Measurements from ENCODE around the gene SMIM24. TPM values are rescaled to one million over a fixed set of nuclear protein-coding genes. Genes with fewer than 3 reads are reported as not detected.

The SMIM24 gene
- total and polyA plus RNA-seq, 2 donors (not counting 1 experiment from before 2014, with no cell fraction given) = not detected

DNA sequence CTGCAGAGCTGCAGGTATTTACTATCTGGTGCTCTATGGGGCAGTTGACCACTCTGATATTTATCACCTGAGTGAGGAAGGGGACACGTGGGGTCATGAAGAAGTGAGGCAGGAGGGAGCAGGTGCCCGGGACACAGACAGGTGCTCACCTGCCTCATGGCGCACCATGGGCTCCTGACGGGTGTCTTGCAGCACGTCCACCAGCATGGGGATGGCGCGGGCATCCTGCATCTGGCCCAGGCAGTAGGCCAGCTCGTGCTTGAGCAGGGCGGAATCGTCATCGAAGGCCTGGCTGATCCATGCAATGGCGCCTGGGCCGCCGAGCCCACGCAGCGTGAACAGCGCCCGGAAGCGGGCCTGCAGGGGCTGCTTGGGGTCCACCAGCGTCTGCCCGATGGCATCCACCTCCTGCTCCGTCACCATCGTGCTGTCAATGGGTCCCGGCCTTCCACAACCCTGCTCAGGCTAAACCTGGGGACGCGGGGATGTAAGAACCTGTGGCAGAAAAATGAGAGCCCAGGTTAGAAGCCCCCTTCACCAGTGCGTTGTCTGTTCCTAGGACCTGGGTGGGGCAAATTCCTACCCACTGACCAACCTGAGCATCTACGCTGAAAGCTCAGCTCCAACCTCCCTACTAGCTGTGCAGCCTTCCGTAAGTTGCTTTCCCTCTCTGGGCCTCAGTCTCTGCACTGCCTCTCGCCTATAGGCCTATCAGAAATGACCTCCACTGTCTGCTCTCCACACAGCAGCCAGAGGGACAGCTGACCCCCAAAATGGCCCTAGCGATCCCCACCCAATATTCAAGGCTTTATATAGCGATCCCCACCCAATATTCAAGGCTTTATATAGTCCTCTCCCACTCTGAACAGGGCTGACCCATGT, 16.3 kb upstream of the SMIM24 start:
- H3K9me3 Mint-ChIP-seq (ENCODE audit: insufficient read depth) = no peaks in the 10 kb centered on the region
- Histone ChIP-seq H3K79me2 (ENCODE audit: control insufficient read depth, insufficient read depth, low read length) (peaks cover 36% of the 10 kb centered on the region), H4K20me1 (ENCODE audit: control insufficient read depth, insufficient read depth, low read length, poor library complexity, severe bottlenecking) (no peaks in the 10 kb centered on the region), H3K4me3 (ENCODE audit: control extremely low read depth in 1 of 5, extremely low read depth in 1 of 5, insufficient read depth in 1 of 5, low read depth in 2 of 5, low read length in 4 of 5) (no peak overlapping the region), H3K4me1 (ENCODE audit: control insufficient read depth in 2 of 2, insufficient read depth in 2 of 2, low read length in 2 of 2) (peaks cover 10 to 15% of the 10 kb centered on the region in 2 donors), H3K36me3 (replicated peaks in 1 of 2; ENCODE audit: control extremely low read depth in 1 of 2, control insufficient read depth in 1 of 2, extremely low read depth in 1 of 2, insufficient read depth in 2 of 2, low read length in 1 of 2) (peaks cover 0 to 31% of the 10 kb centered on the region in 2 experiments), H3K9ac (ENCODE audit: low read length) (no peak overlapping the region), H3K27ac (ENCODE audit: low read length in 2 of 2) (no peak overlapping the region), H3K27me3 (replicated peaks in 1 of 4; ENCODE audit: control extremely low read depth in 1 of 4, control insufficient read depth in 3 of 4, insufficient read depth in 4 of 4, low read length in 3 of 4) (no peaks in the 10 kb centered on the region), H2AFZ (ENCODE audit: insufficient read depth, low read depth, low read length, poor library complexity, severe bottlenecking) (no peak overlapping the region), H3K4me2 (replicated peaks; ENCODE audit: low read depth, low read length, poor library complexity, severe bottlenecking) (no peak overlapping the region), H3K9me3 (ENCODE audit: control extremely low read depth in 1 of 3, control insufficient read depth in 2 of 3, insufficient read depth in 1 of 3, low read length in 2 of 3) (no peaks in the 10 kb centered on the region)
- H3K27me3 Mint-ChIP-seq = no peaks in the 10 kb centered on the region
- 96% methylated on average over 31 of the region's 32 CpGs for WGBS (ENCODE audit: insufficient coverage)
- DNase-seq (no peak), ATAC-seq (ENCODE audit: low read depth) (no peak)
- ChIA-PET CTCF (no interaction called here), POLR2A (no interaction called here)
- H3K27ac Mint-ChIP-seq = no peak overlapping the region
- peaks cover 18% of the 10 kb centered on the region for H3K4me1 Mint-ChIP-seq
- intact Hi-C loops (cut with micrococcal nuclease) = no loop called here
- H3K4me3 Mint-ChIP-seq = no peak overlapping the region
- TF ChIP-seq, protein P1, sequence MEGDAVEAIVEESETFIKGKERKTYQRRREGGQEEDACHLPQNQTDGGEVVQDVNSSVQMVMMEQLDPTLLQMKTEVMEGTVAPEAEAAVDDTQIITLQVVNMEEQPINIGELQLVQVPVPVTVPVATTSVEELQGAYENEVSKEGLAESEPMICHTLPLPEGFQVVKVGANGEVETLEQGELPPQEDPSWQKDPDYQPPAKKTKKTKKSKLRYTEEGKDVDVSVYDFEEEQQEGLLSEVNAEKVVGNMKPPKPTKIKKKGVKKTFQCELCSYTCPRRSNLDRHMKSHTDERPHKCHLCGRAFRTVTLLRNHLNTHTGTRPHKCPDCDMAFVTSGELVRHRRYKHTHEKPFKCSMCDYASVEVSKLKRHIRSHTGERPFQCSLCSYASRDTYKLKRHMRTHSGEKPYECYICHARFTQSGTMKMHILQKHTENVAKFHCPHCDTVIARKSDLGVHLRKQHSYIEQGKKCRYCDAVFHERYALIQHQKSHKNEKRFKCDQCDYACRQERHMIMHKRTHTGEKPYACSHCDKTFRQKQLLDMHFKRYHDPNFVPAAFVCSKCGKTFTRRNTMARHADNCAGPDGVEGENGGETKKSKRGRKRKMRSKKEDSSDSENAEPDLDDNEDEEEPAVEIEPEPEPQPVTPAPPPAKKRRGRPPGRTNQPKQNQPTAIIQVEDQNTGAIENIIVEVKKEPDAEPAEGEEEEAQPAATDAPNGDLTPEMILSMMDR (IDR thresholded peaks at IDR 0.05) = no peak
- no peak for TF ChIP-seq EZH2 (IDR thresholded peaks at IDR 0.05; ENCODE audit: borderline replicate concordance, insufficient read depth, low read depth, low read length, poor library complexity, severe bottlenecking)

DNA sequence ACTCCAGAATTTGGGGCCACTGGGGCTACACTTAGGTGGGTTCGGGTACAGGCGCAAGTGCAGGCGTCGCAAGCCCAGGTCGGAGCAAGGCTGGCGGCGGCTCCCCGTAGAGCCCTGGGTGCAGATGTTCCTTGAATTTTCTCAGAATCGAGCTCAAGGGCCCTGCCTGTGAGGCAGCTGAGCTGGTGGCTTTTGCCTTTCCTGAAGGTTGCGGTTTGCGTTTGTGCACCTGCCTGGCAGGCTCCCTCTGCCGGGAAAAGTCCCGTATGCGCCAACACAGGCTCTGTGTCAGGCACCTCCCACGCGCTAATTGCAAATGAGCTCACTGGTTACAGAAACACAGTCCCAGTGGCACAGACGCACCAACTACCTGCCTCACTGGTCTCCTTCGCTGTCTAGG, 14.2 kb upstream of the SMIM24 start:
- no peak overlapping the region for H3K4me2 ChIP-seq (replicated peaks; ENCODE audit: low read depth, low read length, poor library complexity, severe bottlenecking)
- no peak overlapping the region for H3K9ac ChIP-seq (ENCODE audit: low read length)
- ChIA-PET POLR2A (no interaction called here), CTCF (interaction anchor here (0.5 to 1.2 kb wide), 3 partner anchors 9 to 102 kb away, joined by 3 to 4 read pairs (median 3); no protein-coding TSS in a partner anchor)
- no peak overlapping the region for H3K4me3 ChIP-seq (ENCODE audit: control extremely low read depth in 1 of 5, extremely low read depth in 1 of 5, insufficient read depth in 1 of 5, low read depth in 2 of 5, low read length in 4 of 5)
- peaks cover 27% of the 10 kb centered on the region for H3K79me2 ChIP-seq (ENCODE audit: control insufficient read depth, insufficient read depth, low read length)
- Mint-ChIP-seq H3K9me3 (ENCODE audit: insufficient read depth) (no peaks in the 10 kb centered on the region), H3K4me1 (peaks cover 6% of the 10 kb centered on the region), H3K27ac (no peak overlapping the region), H3K4me3 (no peak overlapping the region), H3K27me3 (no peaks in the 10 kb centered on the region)
- H3K27ac ChIP-seq (ENCODE audit: low read length in 2 of 2) = no peak overlapping the region
- 95% methylated on average over 18 of the region's 18 CpGs for WGBS (ENCODE audit: insufficient coverage)
- intact Hi-C loops (cut with micrococcal nuclease) = no loop called here
- no peak overlapping the region for H2AFZ ChIP-seq (ENCODE audit: insufficient read depth, low read depth, low read length, poor library complexity, severe bottlenecking)
- DNase-seq (no peak), ATAC-seq (ENCODE audit: low read depth) (no peak)
- TF ChIP-seq EZH2 (IDR thresholded peaks at IDR 0.05; ENCODE audit: borderline replicate concordance, insufficient read depth, low read depth, low read length, poor library complexity, severe bottlenecking) = no peak
- TF ChIP-seq, protein P1 (IDR thresholded peaks at IDR 0.05) = no peak
- peaks cover under 1 to 4% of the 10 kb centered on the region in 2 donors for H3K4me1 ChIP-seq (ENCODE audit: control insufficient read depth in 2 of 2, insufficient read depth in 2 of 2, low read length in 2 of 2)
- H3K9me3 ChIP-seq (ENCODE audit: control extremely low read depth in 1 of 3, control insufficient read depth in 2 of 3, insufficient read depth in 1 of 3, low read length in 2 of 3) = no peaks in the 10 kb centered on the region
- H3K27me3 ChIP-seq (replicated peaks in 1 of 4; ENCODE audit: control extremely low read depth in 1 of 4, control insufficient read depth in 3 of 4, insufficient read depth in 4 of 4, low read length in 3 of 4) = no peaks in the 10 kb centered on the region
- H4K20me1 ChIP-seq (ENCODE audit: control insufficient read depth, insufficient read depth, low read length, poor library complexity, severe bottlenecking) = no peaks in the 10 kb centered on the region
- peaks cover 0 to 34% of the 10 kb centered on the region in 2 experiments for H3K36me3 ChIP-seq (replicated peaks in 1 of 2; ENCODE audit: control extremely low read depth in 1 of 2, control insufficient read depth in 1 of 2, extremely low read depth in 1 of 2, insufficient read depth in 2 of 2, low read length in 1 of 2)

All from B cell (primary cell).